ENCODE results near the gene TMEM242. TPM values are rescaled to one million over a fixed set of nuclear protein-coding genes. Genes with fewer than 3 reads are reported as not detected.
A peak's percentile ranks its signal among the peaks of the same experiment; 100 is the strongest.

Gene TMEM242
- total and polyA plus RNA-seq, 2 of the 4 experiments (the other 2 are of a cell fraction) = 2.3 to 4.6 TPM

DNA sequence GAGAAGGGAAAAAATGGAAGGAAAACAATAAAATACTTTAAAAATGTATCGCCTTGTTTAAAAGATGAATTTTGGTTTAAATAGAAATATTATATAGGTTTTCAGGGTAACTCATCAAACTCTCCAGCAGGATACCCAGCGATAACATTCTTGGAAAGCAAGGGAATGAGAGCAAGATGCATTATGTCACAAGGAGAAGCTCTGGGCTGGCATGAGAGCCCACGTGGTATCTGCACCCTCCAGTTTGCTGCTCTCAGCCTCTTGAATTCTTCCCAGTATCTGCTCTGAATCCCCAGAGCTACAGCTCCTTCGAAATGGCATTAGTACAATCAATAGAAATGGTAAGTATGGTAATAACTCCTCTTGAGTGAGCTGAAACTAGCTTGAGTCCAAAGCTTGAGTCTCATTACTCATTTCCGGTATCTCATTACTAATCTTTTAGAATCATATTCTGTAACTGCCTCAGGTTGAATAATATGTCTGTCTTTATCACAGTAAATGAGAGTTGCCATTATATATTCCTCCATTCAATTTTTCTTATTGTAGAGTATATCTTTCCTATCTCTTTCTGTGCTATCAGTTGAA, 4.9 kb upstream of the TMEM242 start:
- ATAC-seq (ENCODE audit: low read depth) (no peak), DNase-seq (peak; percentile 25)
- Histone ChIP-seq H3K4me2 (ENCODE audit: low read depth, low read length) (peak overlapping the region; percentile 28; the same call in 1 of the 2 replicates), H2AFZ (replicated peaks; ENCODE audit: low read length, poor library complexity) (peak overlapping the region; percentile 57), H2AK5ac (ENCODE audit: low read depth, low read length) (no peak overlapping the region), H3K56ac (ENCODE audit: extremely low read depth, insufficient read depth, low read length) (no peak overlapping the region), H2BK120ac (ENCODE audit: low read depth, low read length) (no peak overlapping the region), H3K14ac (replicated peaks; ENCODE audit: low read depth, low read length) (no peak overlapping the region), H3K4me1 (ENCODE audit: control insufficient read depth, insufficient read depth, low read length) (no peaks in the 10 kb centered on the region), H3K9ac (ENCODE audit: low read depth, low read length) (no peak overlapping the region), H3K4me3 (ENCODE audit: insufficient read depth, low read depth, low read length) (no peak overlapping the region), H3K18ac (ENCODE audit: low read depth, low read length) (no peak overlapping the region), H3K79me1 (ENCODE audit: low read depth in 1 of 2, low read length in 2 of 2) (no peaks in the 10 kb centered on the region), H3K9me1 (ENCODE audit: insufficient read depth, low read length) (peaks cover 3% of the 10 kb centered on the region; the same call in 1 of the 2 replicates), H3K9me3 (ENCODE audit: control insufficient read depth, insufficient read depth, low read length) (no peaks in the 10 kb centered on the region), H3K36me3 (ENCODE audit: control insufficient read depth, insufficient read depth, low read length) (no peaks in the 10 kb centered on the region), H4K5ac (ENCODE audit: low read depth, low read length) (no peak overlapping the region), H4K20me1 (ENCODE audit: insufficient read depth, low read length) (no peaks in the 10 kb centered on the region; the same call in 1 of the 2 replicates), H2BK5ac (ENCODE audit: low read depth, low read length, poor library complexity, severe bottlenecking) (no peak overlapping the region), H3K27me3 (ENCODE audit: control insufficient read depth, insufficient read depth, low read length) (peaks cover 8% of the 10 kb centered on the region; the same call in 1 of the 2 replicates), H4K8ac (ENCODE audit: low read depth in 2 of 2, low read length in 2 of 2) (no peak overlapping the region), H2BK20ac (ENCODE audit: low read depth, low read length) (no peak overlapping the region), H2AK9ac (replicated peaks; ENCODE audit: low read depth, low read length, poor library complexity) (no peak overlapping the region), H3K23ac (ENCODE audit: low read depth, low read length) (no peak overlapping the region), H3K27ac (ENCODE audit: insufficient read depth, low read length) (no peak overlapping the region), H4K91ac (ENCODE audit: insufficient read depth, low read depth, low read length) (no peak overlapping the region), H2BK15ac (ENCODE audit: low read depth, low read length) (no peak overlapping the region), H3K4ac (ENCODE audit: low read depth, low read length) (no peak overlapping the region)
- ChIA-PET POLR2A (ENCODE audit: unreplicated experiment) (no interaction called here), CTCF (no interaction called here)
- WGBS, 2 experiments (ENCODE audit: extremely low coverage in 2 of 2, insufficient read length in 1 of 2) = no CpG with 5 or more reads among the region's 5 CpGs
- TF ChIP-seq MXI1 (IDR thresholded peaks at IDR 0.05; ENCODE audit: borderline replicate concordance, low read depth, low read length) = no peak
- no peak for TF ChIP-seq SMC3 (IDR thresholded peaks at IDR 0.05; ENCODE audit: low read depth, low read length)
- TF ChIP-seq CHD1 (IDR thresholded peaks at IDR 0.05; ENCODE audit: low read depth, low read length) = no peak
- no peak for TF ChIP-seq FOS (IDR thresholded peaks at IDR 0.05; ENCODE audit: low read depth, low read length)
- no peak for TF ChIP-seq BHLHE40 (IDR thresholded peaks at IDR 0.05; ENCODE audit: low read depth, low read length)
- TF ChIP-seq, protein P1, sequence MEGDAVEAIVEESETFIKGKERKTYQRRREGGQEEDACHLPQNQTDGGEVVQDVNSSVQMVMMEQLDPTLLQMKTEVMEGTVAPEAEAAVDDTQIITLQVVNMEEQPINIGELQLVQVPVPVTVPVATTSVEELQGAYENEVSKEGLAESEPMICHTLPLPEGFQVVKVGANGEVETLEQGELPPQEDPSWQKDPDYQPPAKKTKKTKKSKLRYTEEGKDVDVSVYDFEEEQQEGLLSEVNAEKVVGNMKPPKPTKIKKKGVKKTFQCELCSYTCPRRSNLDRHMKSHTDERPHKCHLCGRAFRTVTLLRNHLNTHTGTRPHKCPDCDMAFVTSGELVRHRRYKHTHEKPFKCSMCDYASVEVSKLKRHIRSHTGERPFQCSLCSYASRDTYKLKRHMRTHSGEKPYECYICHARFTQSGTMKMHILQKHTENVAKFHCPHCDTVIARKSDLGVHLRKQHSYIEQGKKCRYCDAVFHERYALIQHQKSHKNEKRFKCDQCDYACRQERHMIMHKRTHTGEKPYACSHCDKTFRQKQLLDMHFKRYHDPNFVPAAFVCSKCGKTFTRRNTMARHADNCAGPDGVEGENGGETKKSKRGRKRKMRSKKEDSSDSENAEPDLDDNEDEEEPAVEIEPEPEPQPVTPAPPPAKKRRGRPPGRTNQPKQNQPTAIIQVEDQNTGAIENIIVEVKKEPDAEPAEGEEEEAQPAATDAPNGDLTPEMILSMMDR (conservative IDR thresholded peaks at IDR 0.05; ENCODE audit: low read depth, low read length) = no peak
- no peak for TF ChIP-seq ELK1 (IDR thresholded peaks at IDR 0.05; ENCODE audit: borderline replicate concordance, low read depth, low read length)
- no peak for TF ChIP-seq RCOR1 (IDR thresholded peaks at IDR 0.05; ENCODE audit: insufficient replicate concordance, low read length)
- TF ChIP-seq POLR2A (IDR thresholded peaks at IDR 0.05; ENCODE audit: low read depth, low read length) = no peak
- TF ChIP-seq USF2 (IDR thresholded peaks at IDR 0.05; ENCODE audit: low read depth, low read length) = no peak
- TF ChIP-seq MAFK (IDR thresholded peaks at IDR 0.05; ENCODE audit: low read depth, low read length) = no peak
- TF ChIP-seq CEBPB (IDR thresholded peaks at IDR 0.05; ENCODE audit: low read depth, low read length) = no peak
- no peak for TF ChIP-seq NFE2L2 (IDR thresholded peaks at IDR 0.05; ENCODE audit: low read depth, low read length)
- TF ChIP-seq RAD21 (IDR thresholded peaks at IDR 0.05; ENCODE audit: low read length) = no peak
- TF ChIP-seq MAZ (IDR thresholded peaks at IDR 0.05; ENCODE audit: borderline replicate concordance, low read depth, low read length) = no peak
- no peak for TF ChIP-seq RFX5 (IDR thresholded peaks at IDR 0.05; ENCODE audit: low read depth, low read length)
- in situ Hi-C loops (cut with MboI; ENCODE audit: low sequenced_read_pairs) (no loop called here), intact Hi-C loops (cut with micrococcal nuclease) (no loop called here), dilution Hi-C loops (cut with HindIII; ENCODE audit: low sequenced_read_pairs, unreplicated experiment) (no loop called here)
- no TSS peak for BruUV-seq (replicated peaks)
